A673 (cell line): ENCODE measurements around the gene B4GALT4.

ENCODE experiments used
- EZH2 ChIP-seq: fragments of 200-600 bp; sonication (generic); IDR thresholded peaks from 2 replicates; pipeline ENCODE4 v1.6.1; 2017; ENCODE audit warnings: borderline replicate concordance, low read depth, mild to moderate bottlenecking, mixed read lengths, antibody characterized with exemption, low read length; ENCODE audit not compliant: poor library complexity, severe bottlenecking
- TF ChIP-seq, protein P1 (sequence below): fragments of 300-800, 200-600 bp; sonication (generic); conservative IDR thresholded peaks from 2 replicates; pipeline ENCODE4 v1.5.1; 2017; ENCODE audit warnings: low read depth, mild to moderate bottlenecking, antibody characterized with exemption, low read length, moderate library complexity, mixed read lengths

DNA sequence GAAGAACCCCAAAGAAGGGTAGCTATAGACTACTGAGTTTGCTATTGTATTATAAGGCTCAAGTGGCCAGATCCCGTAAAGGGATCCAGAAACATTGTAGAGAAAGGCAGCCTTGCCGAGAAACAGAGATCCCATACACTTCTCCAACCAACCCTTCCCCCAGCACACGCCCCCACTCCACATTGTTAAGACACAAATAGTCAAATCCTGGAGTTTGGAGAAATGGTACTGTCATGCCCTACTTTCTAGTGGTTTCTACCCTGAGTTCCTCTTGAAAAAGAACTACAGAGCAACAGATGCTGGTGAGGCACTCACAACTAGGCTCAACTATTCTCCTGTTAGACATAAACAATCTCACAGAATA lies 33.2 kb downstream of the B4GALT4 start:
- TF ChIP-seq, protein P1, sequence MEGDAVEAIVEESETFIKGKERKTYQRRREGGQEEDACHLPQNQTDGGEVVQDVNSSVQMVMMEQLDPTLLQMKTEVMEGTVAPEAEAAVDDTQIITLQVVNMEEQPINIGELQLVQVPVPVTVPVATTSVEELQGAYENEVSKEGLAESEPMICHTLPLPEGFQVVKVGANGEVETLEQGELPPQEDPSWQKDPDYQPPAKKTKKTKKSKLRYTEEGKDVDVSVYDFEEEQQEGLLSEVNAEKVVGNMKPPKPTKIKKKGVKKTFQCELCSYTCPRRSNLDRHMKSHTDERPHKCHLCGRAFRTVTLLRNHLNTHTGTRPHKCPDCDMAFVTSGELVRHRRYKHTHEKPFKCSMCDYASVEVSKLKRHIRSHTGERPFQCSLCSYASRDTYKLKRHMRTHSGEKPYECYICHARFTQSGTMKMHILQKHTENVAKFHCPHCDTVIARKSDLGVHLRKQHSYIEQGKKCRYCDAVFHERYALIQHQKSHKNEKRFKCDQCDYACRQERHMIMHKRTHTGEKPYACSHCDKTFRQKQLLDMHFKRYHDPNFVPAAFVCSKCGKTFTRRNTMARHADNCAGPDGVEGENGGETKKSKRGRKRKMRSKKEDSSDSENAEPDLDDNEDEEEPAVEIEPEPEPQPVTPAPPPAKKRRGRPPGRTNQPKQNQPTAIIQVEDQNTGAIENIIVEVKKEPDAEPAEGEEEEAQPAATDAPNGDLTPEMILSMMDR = no peak
- TF ChIP-seq EZH2 = no peak
